Transverse colon (tissue), 4 donors: Measurements from ENCODE around the gene GLRA2. TPM values are rescaled to one million over a fixed set of nuclear protein-coding genes. Genes with fewer than 3 reads are reported as not detected.

Experiments used
- DNase-seq: peaks from one replicate; pipeline ENCODE4 v3.0.0-alpha.2; 2019
- H3K27ac ChIP-seq, 4 donors: fragments of 200-600 bp; sonication (generic); 2 replicates each; pipeline ENCODE4 v1.5.1; 2016 to 2018; ENCODE audit warnings: inconsistent platforms in 4 of 4
- H3K27me3 ChIP-seq: fragments of 200-600 bp; sonication (generic); 2 replicates; pipeline ENCODE4 v1.5.1; 2017; ENCODE audit warnings: inconsistent platforms
- H3K36me3 ChIP-seq, 4 donors: fragments of 200-600 bp; sonication (generic); 2 replicates each; pipeline ENCODE4 v1.5.1; 2017 to 2019; ENCODE audit warnings: inconsistent platforms in 4 of 4
- H3K4me1 ChIP-seq, 4 donors: fragments of 200-600 bp; sonication (generic); 2 replicates each; pipeline ENCODE4 v1.5.1; 2017 to 2020; ENCODE audit warnings: inconsistent platforms in 4 of 4
- H3K4me3 ChIP-seq, 4 donors: fragments of 200-600 bp; sonication (generic); 1 replicate in 1 of 4; 2 replicates in 3 of 4; pipeline versions ENCODE4 v1.5.1 to v1.6.1; 2017 to 2019; ENCODE audit warnings: inconsistent platforms in 4 of 4
- H3K9me3 ChIP-seq, 2 donors: fragments of 200-600 bp; sonication (generic); 2 replicates each; pipeline ENCODE4 v1.5.1; 2017 to 2019; ENCODE audit warnings: inconsistent platforms in 2 of 2
- CTCF ChIP-seq, 5 experiments: fragments of 200-600 bp in 3 of 5; fragments of 450-650 bp in 2 of 5; sonication (generic) in 3 of 5; IDR thresholded peaks; 1 replicate in 2 of 5; 2 replicates in 3 of 5; pipeline ENCODE4 v1.5.1; 2016 to 2017; ENCODE audit warnings: antibody characterized with exemption in 5 of 5, inconsistent platforms in 3 of 5, mild to moderate bottlenecking in 2 of 5, moderate library complexity in 1 of 5
- EP300 ChIP-seq: sonication (generic); formaldehyde crosslinking; IDR thresholded peaks from one replicate; pipeline ENCODE4 v1.6.1; 2017; ENCODE audit warnings: antibody characterized with exemption, low read depth
- POLR2A ChIP-seq: fragments of 450-650 bp; IDR thresholded peaks from one replicate; pipeline ENCODE4 v1.6.1; 2016; ENCODE audit warnings: antibody characterized with exemption, mild to moderate bottlenecking, moderate library complexity
- POLR2AphosphoS5 ChIP-seq, 3 donors: sonication (generic); formaldehyde crosslinking; IDR thresholded peaks; one replicate each; pipeline ENCODE4 v1.6.1; 2016; ENCODE audit warnings: antibody characterized with exemption in 3 of 3
- WGBS, 2 donors: methylation state at CpG; one replicate each; pipeline ENCODE4 v1.1.5; 2018; ENCODE audit warnings: low coverage in 1 of 2; 5-methylcytosine and 5-hydroxymethylcytosine counted together
- in situ Hi-C, 4 donors: fragments of 200-750 bp; cut with MboI; loops; one replicate each; pipeline versions ENCODE4 v1.15.0 to v1.15.1; 2017; ENCODE audit warnings: low sequenced_read_pairs in 3 of 4, low pct_ligation_motif_present in 1 of 4, low pct_unique_long_range_greater_than_20kb in 1 of 4
- intact Hi-C: fragments of 100-400 bp; cut with DNase I; formaldehyde crosslinking; loops from one replicate; pipeline ENCODE4 v1.15.1; 2023; ENCODE audit warnings: low total_unique reads
- total RNA-seq, 4 donors: library from RNA; depleted of rRNA; stranded (reverse); fragments of >200 nt; gene quantifications; one replicate each; pipeline ENCODE4 v1.1.0, GENCODE V29; 2016

GLRA2 gene
- total RNA-seq, 4 donors from 2014 or later: 0.79 to 1.8 TPM; not detected in 2

GRCh38 chrX:14758029-14758491 is 228.7 kb downstream of the GLRA2 start:
- no peak overlapping the region for H3K27ac ChIP-seq
- H3K4me3 ChIP-seq: no peak overlapping the region
- H3K27me3 ChIP-seq: no peaks in the 10 kb centered on the region
- intact Hi-C loops (no loop called here), in situ Hi-C loops (no loop called here)
- H3K9me3 ChIP-seq: no peaks in the 10 kb centered on the region
- H3K36me3 ChIP-seq: no peaks in the 10 kb centered on the region
- TF ChIP-seq EP300 (no peak), POLR2AphosphoS5 (IDR thresholded peaks at IDR 0.05) (no peak), POLR2A (no peak), CTCF (IDR thresholded peaks at IDR 0.05) (no peak)
- 75 to 100% methylated on average over 1 to 6 of the region's 6 CpGs for WGBS, 2 donors
- H3K4me1 ChIP-seq: no peaks in the 10 kb centered on the region
- DNase-seq: no peak

- in situ Hi-C loops: no loop called here
- Histone ChIP-seq H3K36me3 (no peaks in the 10 kb centered on the region), H3K4me3 (no peak overlapping the region), H3K4me1 (no peaks in the 10 kb centered on the region), H3K27me3 (no peaks in the 10 kb centered on the region), H3K27ac (no peak overlapping the region), H3K9me3 (no peaks in the 10 kb centered on the region)
- DNase-seq: no peak
- WGBS, 2 donors: 72% methylated on average over 3 of the region's 3 CpGs; no CpG with 5 or more reads in 1 of the 2 donors
- no peak for TF ChIP-seq POLR2A
- TF ChIP-seq CTCF (IDR thresholded peaks at IDR 0.05): no peak
- TF ChIP-seq EP300: no peak
- no peak for TF ChIP-seq POLR2AphosphoS5 (IDR thresholded peaks at IDR 0.05)
- intact Hi-C loops: no loop called here
These were observed 246.1 kb downstream of the GLRA2 start for GRCh38 chrX:14775416-14775815.

- H3K27me3 ChIP-seq: no peaks in the 10 kb centered on the region
- 72 to 83% methylated on average over 1 to 2 of the region's 2 CpGs for WGBS, 2 donors
- no peaks in the 10 kb centered on the region for H3K4me1 ChIP-seq
- in situ Hi-C loops: no loop called here
- no peak for DNase-seq
- intact Hi-C loops: no loop called here
- no peaks in the 10 kb centered on the region for H3K36me3 ChIP-seq
- H3K4me3 ChIP-seq: no peak overlapping the region
- H3K27ac ChIP-seq: no peak overlapping the region
- no peaks in the 10 kb centered on the region for H3K9me3 ChIP-seq
- TF ChIP-seq CTCF (IDR thresholded peaks at IDR 0.05) (no peak), EP300 (no peak), POLR2A (no peak), POLR2AphosphoS5 (IDR thresholded peaks at IDR 0.05) (no peak)
These were observed 247.6 kb downstream of the GLRA2 start for GRCh38 chrX:14776901-14777300.

GRCh38 chrX:14777525-14777924 is 248.2 kb downstream of the GLRA2 start:
- H3K27ac ChIP-seq: no peak overlapping the region
- no peak for TF ChIP-seq CTCF (IDR thresholded peaks at IDR 0.05)
- in situ Hi-C loops: no loop called here
- H3K9me3 ChIP-seq: no peaks in the 10 kb centered on the region
- WGBS, 2 donors: 60% methylated on average over 2 of the region's 2 CpGs; no CpG with 5 or more reads in 1 of the 2 donors
- no peak for DNase-seq
- H3K27me3 ChIP-seq: no peaks in the 10 kb centered on the region
- H3K4me1 ChIP-seq: no peaks in the 10 kb centered on the region
- intact Hi-C loops: no loop called here
- H3K36me3 ChIP-seq: no peaks in the 10 kb centered on the region
- H3K4me3 ChIP-seq: no peak overlapping the region
